ENCODE data around the gene AGMO.

The AGMO gene

DNA sequence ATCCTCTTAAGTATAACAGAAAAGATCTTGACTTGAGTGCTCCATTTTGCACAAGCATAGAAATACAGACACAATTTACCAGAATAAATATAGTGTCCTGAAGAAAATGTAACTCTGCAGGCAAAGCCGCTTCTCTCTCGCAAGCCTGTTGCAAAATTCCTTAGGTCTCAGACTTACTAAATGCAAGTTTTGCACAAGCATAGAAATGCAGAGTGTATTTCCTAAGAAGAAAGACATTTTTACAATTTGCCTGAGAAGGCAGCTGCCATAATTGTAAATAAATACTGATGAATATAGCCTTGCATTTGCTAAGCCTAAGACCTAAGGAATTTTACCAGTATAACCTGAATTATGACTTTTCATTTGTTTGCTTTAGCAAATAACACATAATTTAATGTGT is 67.1 kb downstream of the AGMO start:
- no peak for DNase-seq

DNA sequence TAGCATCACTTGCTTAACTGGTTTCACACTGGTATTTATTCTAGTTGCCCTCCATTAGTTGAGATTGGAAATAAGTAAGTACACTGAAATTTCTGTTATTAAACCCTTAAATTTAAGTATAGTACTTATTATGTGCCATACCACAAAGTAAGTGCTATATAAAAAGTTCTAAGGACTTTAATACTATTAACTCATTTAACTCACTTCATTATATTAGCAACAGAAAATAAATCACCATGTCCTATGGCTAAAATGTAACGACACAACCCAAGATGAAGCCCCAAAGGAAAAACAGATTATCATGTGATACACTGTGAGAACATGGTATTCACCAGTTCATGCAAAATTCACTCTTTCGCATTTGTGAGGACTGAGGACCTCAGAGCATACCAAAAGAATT is 70.5 kb downstream of the AGMO start:
- DNase-seq, result no peak

DNA sequence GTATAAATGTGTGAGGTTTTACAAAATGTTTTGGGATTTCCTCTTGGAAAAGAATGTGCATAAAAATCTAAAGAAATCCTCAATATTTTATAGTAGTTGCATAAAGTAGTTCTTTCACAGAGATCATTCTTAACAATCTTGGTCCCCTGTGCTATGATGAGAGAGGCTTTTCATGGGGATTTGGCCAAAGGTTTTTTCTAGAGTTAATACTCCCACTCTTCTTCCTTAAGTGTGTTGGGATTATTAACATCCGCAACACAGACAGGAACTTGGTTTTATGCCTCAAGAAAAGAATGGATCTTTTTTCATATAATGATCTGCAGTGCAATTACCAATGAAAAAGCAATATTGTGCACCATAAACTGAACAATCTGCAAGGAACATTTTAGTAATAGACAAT is 71.5 kb downstream of the AGMO start:
- no peak for DNase-seq

DNA sequence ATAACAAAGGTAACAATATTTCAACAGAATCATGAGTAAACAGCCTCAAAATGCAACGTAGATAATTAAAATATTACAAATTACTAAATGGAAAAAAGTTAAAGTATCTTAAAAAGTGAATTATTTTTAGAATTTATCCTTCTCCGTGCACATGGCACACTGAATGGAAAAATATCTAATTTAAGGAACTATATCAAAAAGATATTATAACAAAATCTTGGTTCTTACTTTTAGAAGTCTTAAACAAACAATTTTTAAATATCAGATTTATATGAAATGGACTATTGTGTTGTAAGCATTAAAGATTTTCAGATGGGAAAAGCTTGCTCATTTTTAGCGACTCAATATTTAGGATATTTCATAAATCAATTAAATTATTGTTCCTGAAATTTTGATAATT is 72.0 kb downstream of the AGMO start:
- no peak for DNase-seq

DNA sequence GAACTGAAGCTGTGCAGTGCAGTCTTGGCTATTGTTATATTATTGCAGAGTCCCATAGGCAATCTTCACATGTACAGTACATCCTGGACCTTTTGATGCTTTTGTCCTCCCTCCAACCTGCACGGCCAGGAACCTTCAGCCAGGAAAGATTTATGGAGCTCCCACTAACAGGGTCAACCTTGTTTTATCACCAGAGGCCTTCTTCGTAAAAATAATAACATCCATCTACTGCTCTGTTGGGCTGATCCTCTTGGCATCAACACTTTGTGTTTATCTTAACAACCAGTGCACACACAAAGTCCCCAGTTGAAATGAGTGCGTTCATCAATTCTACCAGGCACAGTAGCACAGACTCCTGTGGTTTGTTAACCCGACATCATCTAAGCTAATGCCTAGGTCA is 72.4 kb downstream of the AGMO start:
- no peak for DNase-seq

DNA sequence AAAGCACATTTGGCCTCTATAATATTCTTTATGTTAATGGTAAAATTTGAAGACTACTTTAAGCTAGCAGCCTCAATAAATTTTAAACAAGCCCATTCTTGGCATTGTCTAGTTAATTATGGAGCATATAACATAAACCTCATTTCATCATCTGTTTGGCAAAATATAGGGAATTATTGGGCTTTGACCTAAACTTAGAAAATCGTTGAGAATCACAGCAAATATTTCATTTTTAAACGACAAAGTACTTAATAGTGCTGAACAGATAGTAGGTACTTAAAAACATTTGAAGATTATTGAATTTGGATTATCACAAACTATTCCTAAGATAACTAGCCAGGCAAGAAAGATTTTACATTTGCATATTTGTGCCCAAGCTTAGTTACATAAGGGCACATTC is 73.4 kb downstream of the AGMO start:
- DNase-seq, result no peak

DNA sequence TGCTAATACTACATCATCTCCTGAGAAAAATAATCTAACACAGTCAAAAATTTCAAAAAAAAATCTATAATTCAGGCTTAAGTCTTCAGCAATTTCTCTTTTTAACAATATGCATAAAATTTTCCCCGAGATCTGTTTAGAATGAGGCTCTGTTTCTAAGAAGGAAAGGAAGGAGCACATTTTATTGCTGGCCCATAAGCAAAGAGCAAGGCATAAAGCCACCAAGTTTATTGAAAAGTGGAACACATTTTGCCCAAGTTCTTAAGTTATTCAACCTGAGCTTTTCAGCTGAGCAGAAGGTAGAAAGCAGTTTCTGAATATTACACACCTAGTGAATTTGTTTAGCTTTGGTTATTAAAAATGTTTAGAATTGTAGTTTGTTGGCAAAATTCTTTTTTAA is 73.9 kb downstream of the AGMO start:
- DNase-seq, result no peak

DNA sequence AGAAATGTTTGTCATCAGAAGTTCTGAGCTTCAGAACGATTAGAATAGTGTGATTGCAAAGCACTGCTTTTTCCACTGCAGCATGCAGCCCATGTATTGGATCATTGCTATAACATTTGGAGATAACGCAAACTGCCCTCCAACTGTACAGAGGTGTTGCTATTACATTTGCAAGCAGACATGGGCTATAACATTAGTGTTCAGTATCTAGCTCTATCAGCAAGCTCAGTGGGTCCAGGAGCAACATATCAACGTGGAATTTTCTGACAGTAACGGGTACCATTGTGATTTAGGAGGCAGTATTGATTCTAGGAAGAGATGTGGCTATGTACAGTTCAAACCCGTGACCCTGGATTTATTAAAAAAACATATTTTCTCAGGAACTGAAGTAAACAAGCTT is 75.8 kb downstream of the AGMO start:
- no peak for DNase-seq

DNA sequence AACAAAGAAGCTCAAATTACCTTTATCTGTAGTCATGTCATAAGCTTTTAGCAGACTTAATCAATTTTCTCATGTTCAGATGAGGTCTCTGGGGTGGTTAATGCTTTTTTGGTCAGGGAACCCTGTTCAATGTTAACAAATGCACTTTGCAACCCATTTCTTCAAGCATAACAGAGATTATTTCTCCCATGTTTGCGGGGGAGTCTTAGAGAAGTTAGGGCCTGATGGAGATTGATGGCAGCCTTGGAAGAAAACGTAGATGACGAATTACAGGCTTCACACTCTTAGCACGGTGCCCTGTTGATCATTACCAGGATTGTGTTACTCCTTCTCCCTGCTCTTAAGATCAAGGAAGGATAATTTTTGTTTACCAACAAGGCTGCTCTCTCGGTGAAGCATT is 76.4 kb downstream of the AGMO start:
- DNase-seq, result no peak

DNA sequence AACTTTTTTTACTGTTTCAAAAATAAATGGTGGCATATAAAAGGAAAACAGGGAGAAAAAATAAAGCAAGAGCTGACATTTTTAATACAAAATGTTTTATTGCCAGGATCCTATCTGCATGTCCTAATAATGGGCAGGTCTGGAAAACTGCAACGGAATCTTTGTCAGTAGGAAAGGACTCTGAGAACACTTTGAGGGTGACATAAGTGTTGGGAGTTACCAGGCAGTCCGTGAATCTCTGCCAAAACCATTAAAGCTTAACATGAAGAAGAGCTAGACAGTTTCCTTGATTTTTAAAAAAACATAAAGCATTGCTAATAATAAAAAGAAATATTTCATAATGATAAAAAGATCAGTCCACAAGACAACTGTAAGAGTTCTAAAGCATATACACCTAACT is 80.7 kb downstream of the AGMO start:
- DNase-seq, result no peak

DNA sequence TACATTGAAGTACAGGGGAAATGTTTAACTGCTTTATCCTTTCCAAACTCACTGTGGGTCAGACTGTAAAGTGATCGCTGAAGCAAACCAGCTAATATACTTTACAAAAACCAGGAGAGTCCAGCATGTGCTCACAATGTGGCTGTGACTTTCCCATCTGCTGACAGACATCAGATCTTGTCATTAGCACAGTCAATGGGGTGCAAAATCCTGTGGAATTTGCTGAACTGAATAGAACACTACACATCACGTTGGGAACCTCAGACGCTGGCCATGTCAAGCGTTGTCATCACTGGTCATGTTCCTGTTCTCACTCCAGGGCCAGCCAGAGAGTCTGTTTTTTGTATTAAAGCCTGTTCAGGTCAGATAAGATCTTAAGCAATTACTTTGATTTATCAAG is 83.4 kb downstream of the AGMO start:
- no peak for DNase-seq

DNA sequence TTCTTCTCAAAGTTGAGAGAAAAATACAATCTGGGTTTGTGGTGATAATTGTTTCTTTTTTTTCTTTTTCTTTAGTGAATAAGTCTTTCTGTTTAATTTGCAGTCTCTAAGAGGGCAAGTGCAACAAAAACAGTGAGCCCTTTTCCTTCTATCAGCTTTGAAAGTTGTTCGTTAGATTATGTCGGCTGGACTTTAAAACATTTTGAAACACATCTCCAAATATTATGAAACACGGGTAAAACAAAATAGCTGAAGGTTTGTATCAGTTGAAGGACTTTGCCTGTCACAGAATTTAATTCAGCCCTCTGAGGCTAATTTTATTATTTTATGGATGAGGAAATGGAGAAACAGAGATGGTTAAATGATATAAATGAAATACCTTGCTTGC is 85.3 kb downstream of the AGMO start:
- no peak for DNase-seq

DNA sequence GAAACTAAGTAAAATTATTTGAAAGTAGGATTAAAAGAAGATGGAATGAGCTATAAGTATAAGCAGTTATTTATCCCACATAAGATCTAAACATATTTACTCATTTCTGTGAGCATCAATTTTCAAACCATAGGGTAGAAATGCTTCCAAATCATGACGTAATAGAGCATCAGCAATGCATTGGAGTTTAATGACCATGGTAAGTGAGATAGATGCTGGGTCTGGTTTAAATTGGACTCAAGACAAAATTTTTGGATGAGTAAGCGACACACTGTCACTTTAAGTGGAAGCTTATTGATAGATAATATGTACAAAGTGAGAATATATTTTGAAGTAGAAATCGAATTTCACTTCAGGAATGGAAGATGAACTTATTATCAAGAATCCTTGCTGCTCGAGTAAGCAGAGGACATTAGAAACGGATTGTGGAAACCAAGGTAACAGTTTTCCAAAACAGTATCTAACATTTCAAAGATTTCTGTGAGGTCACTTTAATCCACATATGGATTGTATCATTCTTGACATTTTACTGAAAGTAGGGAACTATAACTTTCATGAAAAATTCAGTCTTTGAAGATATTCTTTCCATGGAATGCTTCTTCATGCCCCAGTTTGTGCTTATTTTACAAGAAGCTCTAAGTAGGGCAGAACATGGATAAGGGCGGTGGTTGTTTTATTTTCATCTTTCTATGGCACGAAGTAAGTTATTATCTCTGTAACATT is 85.8 kb downstream of the AGMO start:
- no peak for DNase-seq

DNA sequence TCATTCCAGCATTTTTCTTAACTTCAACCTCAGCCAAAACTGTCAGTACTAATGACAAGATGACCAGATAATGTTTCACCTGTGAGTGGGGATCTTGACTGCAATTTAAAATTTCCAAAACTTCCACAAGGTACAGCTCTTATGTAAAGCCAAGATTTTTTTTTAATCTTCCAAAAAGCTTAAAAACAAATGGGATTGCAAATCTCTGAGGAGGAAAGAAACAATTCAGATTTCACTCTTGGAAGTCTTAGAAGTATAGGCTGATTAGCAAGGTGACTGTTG is 90.2 kb downstream of the AGMO start:
- no peak for DNase-seq

DNA sequence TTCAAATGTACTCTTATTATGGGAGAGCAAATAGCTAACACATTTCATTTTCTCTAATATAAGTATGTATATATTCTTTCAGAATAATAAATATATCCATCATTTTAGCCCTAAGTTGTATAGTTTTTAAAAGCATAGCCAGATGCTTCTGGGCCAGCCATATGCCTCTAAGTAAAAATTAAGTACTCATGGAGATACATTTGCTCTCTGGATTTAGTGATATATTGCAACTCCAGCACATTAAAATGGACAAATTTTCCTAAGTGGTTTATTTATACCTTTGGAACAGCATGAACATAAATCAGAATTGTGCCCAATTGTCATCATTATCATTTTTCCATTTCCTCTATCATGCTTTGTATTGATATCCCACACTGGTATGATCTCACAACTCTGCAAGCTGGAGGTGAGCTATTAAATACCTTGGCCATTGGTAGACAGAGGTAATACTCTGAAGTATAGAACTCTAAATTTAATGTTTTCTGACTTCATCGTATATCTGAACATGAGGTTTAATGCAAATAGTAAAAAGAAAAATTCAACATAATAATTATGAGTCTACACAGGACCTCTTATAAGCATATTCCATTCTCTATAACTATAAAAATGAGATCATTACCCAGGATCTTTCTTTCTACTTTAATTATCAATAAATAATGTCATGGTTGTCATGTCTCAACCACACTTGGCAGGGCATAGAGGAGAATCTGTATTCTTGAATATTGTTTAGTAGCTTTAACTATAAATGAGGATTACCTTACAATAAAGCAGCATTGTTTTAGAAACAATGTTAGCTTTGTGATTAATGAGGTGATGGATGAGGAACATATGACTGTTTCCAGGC is 90.8 kb downstream of the AGMO start:
- DNase-seq, result no peak

DNA sequence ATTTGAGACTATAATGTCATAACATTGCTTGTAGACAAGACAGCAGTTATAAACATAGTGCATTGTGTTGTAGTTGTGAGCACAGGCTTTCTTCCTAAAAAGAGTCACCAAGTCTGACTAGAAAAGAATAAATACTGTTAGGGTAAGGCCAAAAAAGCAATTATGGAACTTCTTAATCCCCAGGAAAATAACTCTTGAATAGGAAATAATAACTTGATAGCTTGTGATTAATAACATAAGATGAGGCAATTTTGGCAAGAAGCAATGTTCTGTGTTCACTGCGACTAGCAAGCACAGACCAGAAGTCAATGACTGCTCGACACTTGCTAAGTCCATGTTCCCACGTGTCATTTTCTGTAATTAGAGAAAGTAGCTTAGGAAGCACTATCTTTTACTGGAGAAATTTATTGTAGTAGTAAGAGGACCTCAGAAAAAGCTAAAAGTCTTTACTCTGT is 97.1 kb downstream of the AGMO start:
- DNase-seq, result no peak

DNA sequence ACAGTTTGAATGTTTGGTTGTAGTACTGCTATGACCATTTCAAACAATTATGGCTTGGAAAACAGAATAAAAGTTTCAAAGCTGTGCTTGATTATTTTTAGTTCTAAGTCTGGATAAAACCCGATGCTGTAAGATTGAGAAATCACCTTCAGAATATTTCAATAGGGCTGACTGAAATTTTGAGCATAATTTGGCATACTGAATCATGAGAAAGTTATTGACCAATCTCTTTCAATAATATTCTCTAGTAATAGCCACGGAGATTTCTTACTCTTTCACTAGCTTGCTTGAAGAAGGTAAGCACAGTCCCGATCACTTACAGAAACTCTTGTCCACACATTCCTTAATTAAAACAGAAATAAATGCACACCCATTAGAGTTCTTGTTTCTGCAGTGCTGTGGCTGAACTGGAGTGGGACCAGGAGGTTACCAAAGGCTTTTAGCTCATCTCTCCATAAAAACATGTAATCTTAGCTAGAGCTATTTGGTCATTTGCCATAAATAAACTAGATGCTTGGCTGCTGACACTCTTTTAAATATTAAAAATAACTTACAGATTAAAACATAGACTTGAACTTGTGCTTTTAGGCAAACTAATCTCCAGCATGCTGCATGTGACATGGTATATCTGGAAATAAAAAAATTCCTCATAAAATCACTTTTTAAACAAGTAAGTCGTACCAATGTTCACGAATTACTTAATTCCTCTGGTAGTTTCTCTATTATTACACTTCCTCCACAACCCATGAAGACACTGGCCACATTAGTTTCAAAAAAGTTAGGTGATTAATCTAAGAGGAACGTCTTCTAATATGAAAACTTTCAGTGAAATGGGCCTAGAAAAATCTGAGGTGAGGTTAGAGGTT is 97.8 kb downstream of the AGMO start:
- no peak for DNase-seq

DNA sequence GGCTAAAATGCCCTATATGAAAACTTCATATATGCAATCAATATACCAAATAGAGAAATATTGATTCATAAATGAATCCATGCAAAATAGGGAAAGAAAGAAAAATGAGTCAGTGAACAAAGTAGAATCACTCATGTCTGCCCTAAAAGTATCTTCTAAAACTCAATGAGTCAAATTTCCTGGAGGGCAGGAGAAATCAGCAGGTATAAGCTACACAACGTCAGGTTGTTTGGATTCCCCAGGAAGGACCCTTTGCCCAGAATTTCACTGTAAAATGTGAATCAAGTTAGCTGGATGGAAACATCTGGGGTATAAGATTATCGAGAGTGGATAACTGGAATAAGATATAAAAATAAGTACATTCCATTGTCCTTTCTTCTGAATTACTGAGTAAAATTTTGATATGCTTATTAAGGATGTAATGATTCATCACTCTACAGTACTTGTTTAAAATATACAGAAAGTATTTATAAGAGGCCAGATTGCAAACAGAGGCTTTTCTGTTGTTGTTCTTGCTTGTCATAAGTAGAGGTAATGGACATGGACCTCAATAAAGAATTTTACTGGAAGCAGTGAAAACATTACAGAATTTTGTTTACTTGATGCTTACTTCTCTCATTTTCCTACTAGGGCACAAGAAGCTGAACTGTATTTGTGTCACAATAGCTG is 99.0 kb downstream of the AGMO start:
- no peak for DNase-seq

DNA sequence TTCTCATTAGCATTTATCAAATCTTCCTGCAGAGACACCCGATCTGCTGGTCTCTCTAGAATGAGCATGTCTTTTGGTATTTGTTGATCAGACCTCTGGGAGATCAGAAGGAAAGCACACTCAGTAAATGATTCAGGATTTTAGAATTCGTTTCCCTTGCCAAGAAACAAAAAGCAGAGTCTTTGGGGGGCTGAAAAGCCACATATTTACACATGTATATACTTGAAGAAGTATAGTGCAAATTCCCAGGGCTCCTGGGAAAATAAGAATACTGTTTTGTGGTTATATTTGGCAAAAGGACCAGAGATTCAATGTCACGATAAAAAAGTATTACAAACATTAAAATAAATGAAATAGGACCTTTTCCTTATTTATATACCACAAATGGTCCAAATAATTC is 100.2 kb downstream of the AGMO start:
- no peak for DNase-seq

DNA sequence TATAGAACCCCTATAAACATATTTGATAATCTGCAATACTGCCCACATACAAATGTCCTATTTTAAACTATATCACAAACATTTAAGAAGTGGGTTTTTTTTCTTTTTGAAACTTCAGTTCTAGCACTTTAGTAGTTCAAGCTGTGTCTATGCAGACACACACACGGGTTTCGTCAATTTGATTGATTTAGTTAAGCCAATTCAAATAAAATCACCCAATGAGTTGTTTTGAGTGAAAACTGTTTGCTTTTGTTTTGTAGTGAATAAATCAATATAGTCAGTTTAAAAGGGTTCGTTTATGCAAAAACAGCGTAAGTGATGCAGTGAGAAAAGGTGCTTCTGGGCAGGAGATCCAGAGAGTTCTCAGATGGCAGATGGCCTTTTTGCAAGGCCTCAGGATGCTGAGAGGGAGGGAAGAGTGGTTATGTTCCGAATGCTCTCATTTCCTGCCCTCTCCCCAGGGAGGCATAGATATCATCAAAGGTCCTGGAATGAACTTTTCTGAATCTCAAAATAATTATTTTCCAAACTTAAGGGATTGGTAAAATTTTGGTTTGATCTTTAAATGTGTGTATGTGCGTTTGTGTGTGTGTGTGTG is 102.7 kb downstream of the AGMO start:
- DNase-seq, result no peak

DNA sequence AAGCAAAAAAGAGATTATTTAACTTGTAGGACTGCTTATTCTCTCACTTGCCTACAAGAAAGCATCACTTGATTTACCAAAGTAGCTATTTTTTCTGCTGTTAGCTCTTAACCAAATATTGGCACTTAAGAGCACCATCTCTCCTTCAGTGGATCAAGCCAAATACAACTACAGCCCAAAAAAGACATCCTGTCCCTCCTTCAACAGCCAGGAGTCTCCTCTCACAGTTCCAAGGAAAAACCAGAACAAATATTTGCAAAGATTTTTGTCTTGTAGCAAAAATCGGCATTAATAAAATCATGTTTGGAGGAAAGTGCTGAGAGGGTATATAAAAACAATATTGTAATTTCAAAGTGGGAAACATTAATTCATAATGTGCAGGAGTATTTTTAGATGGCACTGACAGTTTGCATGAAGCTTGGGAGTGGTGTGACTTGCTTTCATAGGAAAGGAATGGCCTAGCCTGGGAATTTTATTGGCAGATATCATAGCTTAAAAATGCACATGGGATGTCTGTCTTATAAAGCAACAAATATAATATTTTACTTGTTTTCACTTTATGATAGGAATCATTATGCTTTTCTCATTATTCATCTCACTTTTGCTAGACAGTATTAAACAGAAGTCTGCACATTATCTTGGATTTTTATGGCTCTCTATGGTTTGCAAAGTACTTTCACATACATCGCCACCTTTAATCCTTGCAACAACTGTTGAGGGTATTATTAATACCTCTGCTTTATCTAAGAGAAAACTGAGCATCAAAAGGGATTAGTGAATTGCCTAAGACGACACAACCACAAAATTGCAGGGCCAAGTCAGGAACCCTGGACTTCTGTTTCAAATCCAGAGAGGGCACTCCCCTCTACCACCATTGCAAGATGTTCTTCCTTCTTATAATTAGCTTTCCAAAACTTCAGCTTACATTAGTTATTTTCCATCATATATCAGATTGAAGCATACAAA is 103.5 kb downstream of the AGMO start:
- no peak for DNase-seq

DNA sequence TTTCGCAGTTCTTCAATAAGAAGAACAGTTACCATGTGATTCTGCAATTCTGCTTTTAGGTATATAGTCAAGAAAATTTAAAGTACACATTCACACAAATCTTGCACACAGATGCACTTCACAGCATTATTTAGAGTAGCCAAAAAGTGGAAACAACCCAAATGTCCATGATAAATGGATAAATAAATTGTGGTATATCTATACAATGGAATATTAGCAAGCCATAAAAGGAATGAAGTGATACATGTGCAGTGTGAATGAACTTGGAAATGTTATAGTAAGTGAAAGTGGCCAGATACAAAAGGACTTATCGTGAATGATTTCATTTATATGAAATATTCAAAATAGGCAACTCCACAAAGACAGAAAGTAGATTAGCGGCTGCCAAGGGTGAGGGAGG is 109.1 kb downstream of the AGMO start:
- no peak for DNase-seq

Data from activated naive CD4-positive, alpha-beta T cell treated with Interleukin-2 at 50 U/mL for 16 hours (primary cell).